Heart left ventricle (tissue), 13 donors: Measurements from ENCODE around the gene ZNF80.

Experiments used
- POLR2A ChIP-seq, 2 donors: fragments of 450-650 bp; IDR thresholded peaks; one replicate each; pipeline ENCODE4 v1.6.1; 2017; ENCODE audit warnings: antibody characterized with exemption in 2 of 2, mild to moderate bottlenecking in 2 of 2, moderate library complexity in 2 of 2
- TF ChIP-seq, protein P1 (sequence below), 12 donors: fragments of 200-600 bp; sonication (generic) in 4 of 12; IDR thresholded peaks; one replicate each; pipeline versions ENCODE4 v1.5.0 to v1.8.0; 2018 to 2022; ENCODE audit warnings: antibody characterized with exemption in 12 of 12, mild to moderate bottlenecking in 5 of 12
- donor health status: ischemic (EF 13 %, LVEDD 7.1; RV severe dilation, severe dysfunction).
- donor health status: DM: no; HTN: yes; CAD: no.
- donor health status: DM: no; HTN: no; CAD: no.
- donor health status: ischemic (EF 25% LVEDD 6.9; RV normal size, moderate dysfunction).
- donor health status: ischemic (EF 25% LVEDD 5.7; RV mildly dilated, moderate dysfunction).
- donor health status: ischemic (EF 35%, LVEDD 5.7; RV mildly dilated, moderate dysfunction).
- donor health status: nonischemic (EF 11% LVEDD 7.7; RV severe dilation, severe dysfunction).
- donor health status: DM: yes; HTN: yes; CAD: no.
- donor health status: PGD.
- donor health status: ischemic (EF 29% LVEDD 5.4; RV normal size, mild dysfunction).
- donor health status: nonischemic (EF 23%, LVEDD 6.1; RV moderate dilation, normal function).

- TF ChIP-seq, protein P1, sequence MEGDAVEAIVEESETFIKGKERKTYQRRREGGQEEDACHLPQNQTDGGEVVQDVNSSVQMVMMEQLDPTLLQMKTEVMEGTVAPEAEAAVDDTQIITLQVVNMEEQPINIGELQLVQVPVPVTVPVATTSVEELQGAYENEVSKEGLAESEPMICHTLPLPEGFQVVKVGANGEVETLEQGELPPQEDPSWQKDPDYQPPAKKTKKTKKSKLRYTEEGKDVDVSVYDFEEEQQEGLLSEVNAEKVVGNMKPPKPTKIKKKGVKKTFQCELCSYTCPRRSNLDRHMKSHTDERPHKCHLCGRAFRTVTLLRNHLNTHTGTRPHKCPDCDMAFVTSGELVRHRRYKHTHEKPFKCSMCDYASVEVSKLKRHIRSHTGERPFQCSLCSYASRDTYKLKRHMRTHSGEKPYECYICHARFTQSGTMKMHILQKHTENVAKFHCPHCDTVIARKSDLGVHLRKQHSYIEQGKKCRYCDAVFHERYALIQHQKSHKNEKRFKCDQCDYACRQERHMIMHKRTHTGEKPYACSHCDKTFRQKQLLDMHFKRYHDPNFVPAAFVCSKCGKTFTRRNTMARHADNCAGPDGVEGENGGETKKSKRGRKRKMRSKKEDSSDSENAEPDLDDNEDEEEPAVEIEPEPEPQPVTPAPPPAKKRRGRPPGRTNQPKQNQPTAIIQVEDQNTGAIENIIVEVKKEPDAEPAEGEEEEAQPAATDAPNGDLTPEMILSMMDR (IDR thresholded peaks at IDR 0.05): no peak
- TF ChIP-seq POLR2A (IDR thresholded peaks at IDR 0.05): no peak
These were observed 47.3 kb upstream of the ZNF80 start for GRCh38 chr3:114284644-114285043.
